Measurements from ENCODE around the gene UGT1A9.

The UGT1A9 gene

GRCh38 chr2:233821709-233822100, 150.0 kb downstream of the UGT1A9 start:
- no peak overlapping the region for H3K4me3 ChIP-seq (ENCODE audit: low read depth, low read length)
- TF ChIP-seq, protein P1, sequence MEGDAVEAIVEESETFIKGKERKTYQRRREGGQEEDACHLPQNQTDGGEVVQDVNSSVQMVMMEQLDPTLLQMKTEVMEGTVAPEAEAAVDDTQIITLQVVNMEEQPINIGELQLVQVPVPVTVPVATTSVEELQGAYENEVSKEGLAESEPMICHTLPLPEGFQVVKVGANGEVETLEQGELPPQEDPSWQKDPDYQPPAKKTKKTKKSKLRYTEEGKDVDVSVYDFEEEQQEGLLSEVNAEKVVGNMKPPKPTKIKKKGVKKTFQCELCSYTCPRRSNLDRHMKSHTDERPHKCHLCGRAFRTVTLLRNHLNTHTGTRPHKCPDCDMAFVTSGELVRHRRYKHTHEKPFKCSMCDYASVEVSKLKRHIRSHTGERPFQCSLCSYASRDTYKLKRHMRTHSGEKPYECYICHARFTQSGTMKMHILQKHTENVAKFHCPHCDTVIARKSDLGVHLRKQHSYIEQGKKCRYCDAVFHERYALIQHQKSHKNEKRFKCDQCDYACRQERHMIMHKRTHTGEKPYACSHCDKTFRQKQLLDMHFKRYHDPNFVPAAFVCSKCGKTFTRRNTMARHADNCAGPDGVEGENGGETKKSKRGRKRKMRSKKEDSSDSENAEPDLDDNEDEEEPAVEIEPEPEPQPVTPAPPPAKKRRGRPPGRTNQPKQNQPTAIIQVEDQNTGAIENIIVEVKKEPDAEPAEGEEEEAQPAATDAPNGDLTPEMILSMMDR (IDR thresholded peaks at IDR 0.05; ENCODE audit: low read depth, low read length, missing control alignments) = no peak
- no peak for DNase-seq (ENCODE audit: low read depth)

- DNase-seq (ENCODE audit: low read depth) = no peak
- TF ChIP-seq, protein P1 (IDR thresholded peaks at IDR 0.05; ENCODE audit: low read depth, low read length, missing control alignments) = no peak
These were observed 150.5 kb downstream of the UGT1A9 start for GRCh38 chr2:233822101-233822771.

More at GRCh38 chr2:233822101-233822771, 150.5 kb downstream of the UGT1A9 start:
- no peak overlapping the region for H3K4me3 ChIP-seq (ENCODE audit: low read depth, low read length)
